ENCODE results near the gene PIRT. TPM values are rescaled to one million over a fixed set of nuclear protein-coding genes. Genes with fewer than 3 reads are reported as not detected.

The PIRT gene
- polyA plus RNA-seq, 1 donor (not counting 4 experiments of a cell fraction or from before 2014, with no cell fraction given) = not detected

DNA sequence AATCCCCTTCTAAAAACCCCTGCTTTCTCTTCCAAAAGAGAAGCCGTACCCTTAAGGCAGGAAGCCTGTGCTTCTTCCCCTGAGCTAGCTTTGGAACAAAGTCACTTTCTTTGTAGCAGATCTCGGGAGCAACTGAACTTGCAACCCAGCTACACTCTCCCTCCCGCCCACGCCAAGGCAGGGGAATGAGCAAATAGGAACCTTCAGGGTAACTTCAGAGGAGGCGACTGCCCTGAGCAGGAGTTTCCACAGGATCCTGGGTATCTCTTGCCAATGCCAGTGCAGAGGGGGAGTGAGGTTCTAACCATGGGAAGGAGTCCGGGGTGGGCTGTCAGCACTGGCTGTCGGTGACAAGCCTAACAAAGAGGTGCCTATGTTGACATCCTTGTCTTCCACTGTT is 5.9 kb upstream of the PIRT start:
- H3K4me2 ChIP-seq (ENCODE audit: control insufficient read depth, extremely low read depth, insufficient read depth, low read depth, low read length) = no peak overlapping the region
- TF ChIP-seq EZH2 (IDR thresholded peaks at IDR 0.05; ENCODE audit: low read length) = no peak
- TF ChIP-seq, protein P1, sequence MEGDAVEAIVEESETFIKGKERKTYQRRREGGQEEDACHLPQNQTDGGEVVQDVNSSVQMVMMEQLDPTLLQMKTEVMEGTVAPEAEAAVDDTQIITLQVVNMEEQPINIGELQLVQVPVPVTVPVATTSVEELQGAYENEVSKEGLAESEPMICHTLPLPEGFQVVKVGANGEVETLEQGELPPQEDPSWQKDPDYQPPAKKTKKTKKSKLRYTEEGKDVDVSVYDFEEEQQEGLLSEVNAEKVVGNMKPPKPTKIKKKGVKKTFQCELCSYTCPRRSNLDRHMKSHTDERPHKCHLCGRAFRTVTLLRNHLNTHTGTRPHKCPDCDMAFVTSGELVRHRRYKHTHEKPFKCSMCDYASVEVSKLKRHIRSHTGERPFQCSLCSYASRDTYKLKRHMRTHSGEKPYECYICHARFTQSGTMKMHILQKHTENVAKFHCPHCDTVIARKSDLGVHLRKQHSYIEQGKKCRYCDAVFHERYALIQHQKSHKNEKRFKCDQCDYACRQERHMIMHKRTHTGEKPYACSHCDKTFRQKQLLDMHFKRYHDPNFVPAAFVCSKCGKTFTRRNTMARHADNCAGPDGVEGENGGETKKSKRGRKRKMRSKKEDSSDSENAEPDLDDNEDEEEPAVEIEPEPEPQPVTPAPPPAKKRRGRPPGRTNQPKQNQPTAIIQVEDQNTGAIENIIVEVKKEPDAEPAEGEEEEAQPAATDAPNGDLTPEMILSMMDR (optimal IDR thresholded peaks at IDR 0.05 in 1 of 3, IDR thresholded peaks at IDR 0.05 in 1 of 3, conservative IDR thresholded peaks at IDR 0.05 in 1 of 3; ENCODE audit: extremely low read depth in 1 of 3, insufficient read depth in 2 of 3, low read length in 3 of 3) = no peak
- H3K79me2 ChIP-seq (ENCODE audit: control insufficient read depth, insufficient read depth, low read length) = no peaks in the 10 kb centered on the region
- H3K9me1 ChIP-seq (ENCODE audit: control insufficient read depth, extremely low read depth, insufficient read depth, low read length) = no peaks in the 10 kb centered on the region
- DNase-seq (ENCODE audit: low read depth, low spot score) = no peak
- no peak for FAIRE-seq
- dilution Hi-C loops (cut with MboI; ENCODE audit: extremely low pct_ligation_motif_present, low sequenced_read_pairs) = no loop called here
- no peaks in the 10 kb centered on the region for H3K36me3 ChIP-seq (ENCODE audit: control insufficient read depth in 2 of 2, extremely low read depth in 1 of 2, insufficient read depth in 2 of 2, low read length in 2 of 2)
- no peak overlapping the region for H3K4me3 ChIP-seq (ENCODE audit: control insufficient read depth in 2 of 3, extremely low read depth in 1 of 3, insufficient read depth in 2 of 3, low read depth in 1 of 3, low read length in 3 of 3)
- H3K4me1 ChIP-seq (ENCODE audit: control insufficient read depth, extremely low read depth, insufficient read depth, low read length) = peaks cover 5% of the 10 kb centered on the region
- no peaks in the 10 kb centered on the region for H3K9me3 ChIP-seq (ENCODE audit: control insufficient read depth, low read depth, low read length)
- no peak overlapping the region for H3K27ac ChIP-seq (ENCODE audit: control insufficient read depth, insufficient read depth, low read length)
- no peaks in the 10 kb centered on the region for H4K20me1 ChIP-seq (ENCODE audit: control insufficient read depth, extremely low read depth, insufficient read depth, low read length)
- peaks cover 3% of the 10 kb centered on the region for H3K27me3 ChIP-seq (ENCODE audit: control insufficient read depth, extremely low read depth, insufficient read depth, low read length)
- H3K9ac ChIP-seq (ENCODE audit: control insufficient read depth, extremely low read depth, insufficient read depth, low read length) = no peak overlapping the region
- H2AFZ ChIP-seq (ENCODE audit: control insufficient read depth, low read length) = no peak overlapping the region

DNA sequence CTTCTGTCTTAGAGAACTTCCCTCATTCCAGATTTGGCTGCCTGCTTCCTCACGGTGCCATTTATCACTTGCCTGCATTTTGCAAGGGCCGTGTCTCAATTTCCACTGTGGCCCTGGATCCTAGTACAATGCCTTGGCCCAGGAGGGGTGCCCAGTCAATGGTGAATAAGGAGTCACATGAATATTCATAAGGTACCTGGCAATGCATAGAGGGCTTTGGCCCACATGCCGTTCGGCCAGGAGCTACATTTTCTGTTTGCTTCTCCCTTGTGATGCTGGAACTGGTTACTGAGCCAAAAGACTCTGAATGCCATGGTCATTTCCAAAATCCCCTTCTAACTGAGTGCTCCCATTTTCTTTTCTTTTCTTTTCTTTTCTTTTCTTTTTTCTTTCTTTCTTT is 4.8 kb upstream of the PIRT start:
- no peak overlapping the region for H3K4me3 ChIP-seq (ENCODE audit: control insufficient read depth in 2 of 3, extremely low read depth in 1 of 3, insufficient read depth in 2 of 3, low read depth in 1 of 3, low read length in 3 of 3)
- no peaks in the 10 kb centered on the region for H3K9me1 ChIP-seq (ENCODE audit: control insufficient read depth, extremely low read depth, insufficient read depth, low read length)
- no peak for DNase-seq (ENCODE audit: low read depth, low spot score)
- H3K4me2 ChIP-seq (ENCODE audit: control insufficient read depth, extremely low read depth, insufficient read depth, low read depth, low read length) = no peak overlapping the region
- dilution Hi-C loops (cut with MboI; ENCODE audit: extremely low pct_ligation_motif_present, low sequenced_read_pairs) = no loop called here
- H2AFZ ChIP-seq (ENCODE audit: control insufficient read depth, low read length) = no peak overlapping the region
- TF ChIP-seq, protein P1 (optimal IDR thresholded peaks at IDR 0.05 in 1 of 3, IDR thresholded peaks at IDR 0.05 in 1 of 3, conservative IDR thresholded peaks at IDR 0.05 in 1 of 3; ENCODE audit: extremely low read depth in 1 of 3, insufficient read depth in 2 of 3, low read length in 3 of 3) = no peak
- TF ChIP-seq EZH2 (IDR thresholded peaks at IDR 0.05; ENCODE audit: low read length) = no peak
- H3K27ac ChIP-seq (ENCODE audit: control insufficient read depth, insufficient read depth, low read length) = no peak overlapping the region
- H4K20me1 ChIP-seq (ENCODE audit: control insufficient read depth, extremely low read depth, insufficient read depth, low read length) = no peaks in the 10 kb centered on the region
- peaks cover 5% of the 10 kb centered on the region for H3K4me1 ChIP-seq (ENCODE audit: control insufficient read depth, extremely low read depth, insufficient read depth, low read length)
- H3K79me2 ChIP-seq (ENCODE audit: control insufficient read depth, insufficient read depth, low read length) = no peaks in the 10 kb centered on the region
- H3K9ac ChIP-seq (ENCODE audit: control insufficient read depth, extremely low read depth, insufficient read depth, low read length) = no peak overlapping the region
- H3K9me3 ChIP-seq (ENCODE audit: control insufficient read depth, low read depth, low read length) = no peaks in the 10 kb centered on the region
- H3K27me3 ChIP-seq (ENCODE audit: control insufficient read depth, extremely low read depth, insufficient read depth, low read length) = peaks cover 6% of the 10 kb centered on the region
- no peak for FAIRE-seq
- H3K36me3 ChIP-seq (ENCODE audit: control insufficient read depth in 2 of 2, extremely low read depth in 1 of 2, insufficient read depth in 2 of 2, low read length in 2 of 2) = no peaks in the 10 kb centered on the region

Data from keratinocyte (primary cell).